BLaER1 treated with 17β-estradiol and CSF1 and Interleukin-3, amounts not matched to agents 10 nM and 100 nM (cell line): Measurements from ENCODE around the gene AGBL3.

Source experiments
- H3K27ac ChIP-seq, 11 experiments: shearing (Covaris generic); formaldehyde crosslinking; 2 replicates each; pipeline ENCODE4 v1.8.1; 2022
- H3K27me3 ChIP-seq, 11 experiments: shearing (Covaris generic); formaldehyde crosslinking; 2 replicates each; pipeline ENCODE4 v1.8.1; 2022
- H3K36me3 ChIP-seq, 11 experiments: shearing (Covaris generic); formaldehyde crosslinking; 2 replicates each; pipeline ENCODE4 v1.8.1; 2022
- H3K4me1 ChIP-seq, 10 experiments: shearing (Covaris generic); formaldehyde crosslinking; 2 replicates each; pipeline ENCODE4 v1.8.1; 2022
- H3K4me2 ChIP-seq, 11 experiments: shearing (Covaris generic); formaldehyde crosslinking; 2 replicates each; pipeline ENCODE4 v1.8.1; 2022
- H3K4me3 ChIP-seq, 10 experiments: shearing (Covaris generic); formaldehyde crosslinking; 2 replicates each; pipeline ENCODE4 v1.8.1; 2022
- H3K9ac ChIP-seq, 11 experiments: shearing (Covaris generic); formaldehyde crosslinking; 2 replicates each; pipeline ENCODE4 v1.8.1; 2022
- H3K9me3 ChIP-seq, 11 experiments: shearing (Covaris generic); formaldehyde crosslinking; replicated peaks in 1 of 11; 2 replicates each; pipeline ENCODE4 v1.8.1; 2022
- H4K20me1 ChIP-seq, 11 experiments: shearing (Covaris generic); formaldehyde crosslinking; 2 replicates each; pipeline ENCODE4 v1.8.1; 2022
- Cebpa-rat ChIP-seq, 11 experiments: shearing (Covaris generic); IDR thresholded peaks; 2 replicates each; pipeline ENCODE4 v1.8.1; 2022

AGBL3 gene

GRCh38 chr7:135151533-135151932, 165.2 kb downstream of the AGBL3 start:
- peak overlapping the region in 10 of 11 experiments; percentile 4 to 88 (median 60); a peak in 18 of 22 replicates for H3K27ac ChIP-seq
- no peaks in the 10 kb centered on the region for H3K27me3 ChIP-seq
- no peak for TF ChIP-seq Cebpa-rat (IDR thresholded peaks at IDR 0.05)
- H3K9me3 ChIP-seq: peaks cover 24 to 40% (median 34%) of the 10 kb centered on the region in 11 experiments
- peak overlapping the region in 8 of 11 experiments; percentile 1 to 69 (median 46); a peak in 9 of 22 replicates for H3K9ac ChIP-seq
- H3K4me3 ChIP-seq: peak overlapping the region in 5 of 10 experiments; percentile 1 to 61 (median 19); a peak in 5 of 20 replicates
- H3K4me1 ChIP-seq: peaks cover 47 to 58% (median 52%) of the 10 kb centered on the region in 10 experiments
- H3K36me3 ChIP-seq: peaks cover under 1 to 23% (median 9%) of the 10 kb centered on the region in 11 experiments; a peak in 15 of 22 replicates
- H4K20me1 ChIP-seq: no peaks in the 10 kb centered on the region
- H3K4me2 ChIP-seq: peak overlapping the region; percentile 36 to 96 (median 78)

- H3K9ac ChIP-seq: no peak overlapping the region
- no peaks in the 10 kb centered on the region for H3K27me3 ChIP-seq
- no peaks in the 10 kb centered on the region for H4K20me1 ChIP-seq
- H3K9me3 ChIP-seq: peaks cover 33 to 49% (median 43%) of the 10 kb centered on the region in 11 experiments
- no peak for TF ChIP-seq Cebpa-rat (IDR thresholded peaks at IDR 0.05)
- H3K36me3 ChIP-seq: peaks cover 9 to 32% (median 18%) of the 10 kb centered on the region in 11 experiments
- H3K4me1 ChIP-seq: peaks cover 41 to 49% (median 46%) of the 10 kb centered on the region in 10 experiments
- peak overlapping the region in 6 of 11 experiments; percentile 54 to 88 (median 76); a peak in 7 of 22 replicates for H3K27ac ChIP-seq
- no peak overlapping the region for H3K4me3 ChIP-seq
- peak overlapping the region; percentile 4 to 96 (median 78); a peak in 15 of 22 replicates for H3K4me2 ChIP-seq
Observed at GRCh38 chr7:135152442-135152841, 166.1 kb downstream of the AGBL3 start.

GRCh38 chr7:135154734-135155133, 168.4 kb downstream of the AGBL3 start:
- no peak for TF ChIP-seq Cebpa-rat (IDR thresholded peaks at IDR 0.05)
- H3K27me3 ChIP-seq: no peaks in the 10 kb centered on the region
- H3K9me3 ChIP-seq: peaks cover 41 to 67% (median 60%) of the 10 kb centered on the region in 11 experiments
- peaks cover 29 to 50% (median 37%) of the 10 kb centered on the region in 10 experiments for H3K4me1 ChIP-seq
- H3K27ac ChIP-seq: no peak overlapping the region
- H4K20me1 ChIP-seq: no peaks in the 10 kb centered on the region
- H3K4me3 ChIP-seq: no peak overlapping the region
- peaks cover 25 to 46% (median 35%) of the 10 kb centered on the region in 11 experiments for H3K36me3 ChIP-seq
- no peak overlapping the region for H3K9ac ChIP-seq
- H3K4me2 ChIP-seq: no peak overlapping the region

- H3K9ac ChIP-seq: no peak overlapping the region
Observed at GRCh38 chr7:135156290-135156689, 170.0 kb downstream of the AGBL3 start.

GRCh38 chr7:135158141-135158655, 171.9 kb downstream of the AGBL3 start:
- TF ChIP-seq Cebpa-rat (IDR thresholded peaks at IDR 0.05): no peak

More at GRCh38 chr7:135156290-135156689, 170.0 kb downstream of the AGBL3 start:
- H3K4me3 ChIP-seq: no peak overlapping the region
- no peak for TF ChIP-seq Cebpa-rat (IDR thresholded peaks at IDR 0.05)
- H3K27ac ChIP-seq: no peak overlapping the region
- no peak overlapping the region for H3K4me2 ChIP-seq
- H3K9me3 ChIP-seq: peaks cover 41 to 67% (median 58%) of the 10 kb centered on the region in 11 experiments
- H3K4me1 ChIP-seq: peaks cover 30 to 50% (median 38%) of the 10 kb centered on the region in 10 experiments
- peaks cover 25 to 46% (median 35%) of the 10 kb centered on the region in 11 experiments for H3K36me3 ChIP-seq
- no peaks in the 10 kb centered on the region for H3K27me3 ChIP-seq
- no peaks in the 10 kb centered on the region for H4K20me1 ChIP-seq

GRCh38 chr7:135158874-135159273, 172.6 kb downstream of the AGBL3 start:
- Histone ChIP-seq H4K20me1 (no peaks in the 10 kb centered on the region; a peak in 1 of 22 replicates), H3K4me1 (peaks cover 29 to 44% (median 35%) of the 10 kb centered on the region in 10 experiments), H3K4me3 (no peak overlapping the region), H3K27ac (peak overlapping the region; percentile 25 to 89 (median 84); a peak in 13 of 22 replicates), H3K9me3 (peaks cover 54 to 79% (median 75%) of the 10 kb centered on the region in 11 experiments), H3K36me3 (peaks cover 48 to 63% (median 55%) of the 10 kb centered on the region in 11 experiments), H3K27me3 (no peaks in the 10 kb centered on the region), H3K4me2 (peak overlapping the region in 6 of 11 experiments; percentile 11 to 93 (median 80); a peak in 11 of 22 replicates), H3K9ac (no peak overlapping the region)
- TF ChIP-seq Cebpa-rat (IDR thresholded peaks at IDR 0.05): no peak

More at GRCh38 chr7:135158141-135158655, 171.9 kb downstream of the AGBL3 start:
- Histone ChIP-seq H3K9me3 (peaks cover 54 to 79% (median 75%) of the 10 kb centered on the region in 11 experiments), H3K4me3 (0 out of 20 replicates have a peak overlapping the region, but pooled peaks of 1 of the 10 experiments have one; percentile 5), H3K27me3 (no peaks in the 10 kb centered on the region), H3K4me1 (peaks cover 29 to 44% (median 35%) of the 10 kb centered on the region in 10 experiments), H3K9ac (no peak overlapping the region), H4K20me1 (no peaks in the 10 kb centered on the region), H3K4me2 (peak overlapping the region in 1 of 11 experiments; percentile 90; a peak in 2 of 22 replicates), H3K36me3 (peaks cover 41 to 57% (median 49%) of the 10 kb centered on the region in 11 experiments), H3K27ac (peak overlapping the region in 6 of 11 experiments; percentile 9 to 89 (median 82); a peak in 8 of 22 replicates)

- H3K4me1 ChIP-seq: peaks cover 29 to 44% (median 35%) of the 10 kb centered on the region in 10 experiments
- no peak for TF ChIP-seq Cebpa-rat (IDR thresholded peaks at IDR 0.05)
- H3K27ac ChIP-seq: peak overlapping the region; percentile 59 to 89 (median 84); a peak in 21 of 22 replicates
- H3K27me3 ChIP-seq: no peaks in the 10 kb centered on the region
- H3K4me3 ChIP-seq: no peak overlapping the region
- H3K4me2 ChIP-seq: peak overlapping the region; percentile 58 to 93 (median 80); a peak in 20 of 22 replicates
- peaks cover 55 to 70% (median 62%) of the 10 kb centered on the region in 11 experiments for H3K36me3 ChIP-seq
- peaks cover 54 to 78% (median 74%) of the 10 kb centered on the region in 11 experiments for H3K9me3 ChIP-seq
- H3K9ac ChIP-seq: peak overlapping the region in 6 of 11 experiments; percentile 46 to 71 (median 64); a peak in 8 of 22 replicates
- H4K20me1 ChIP-seq: peaks cover 0 to 1% (median 0%) of the 10 kb centered on the region in 11 experiments; a peak in 2 of 22 replicates
Observed at GRCh38 chr7:135159359-135160085, 173.2 kb downstream of the AGBL3 start.

- Histone ChIP-seq H3K4me2 (peak overlapping the region; percentile 58 to 93 (median 80)), H3K4me3 (peak overlapping the region in 4 of 10 experiments; percentile 1 to 36 (median 10); a peak in 5 of 20 replicates), H3K9ac (peak overlapping the region; percentile 54 to 71 (median 67); a peak in 21 of 22 replicates), H3K4me1 (peaks cover 29 to 44% (median 35%) of the 10 kb centered on the region in 10 experiments), H4K20me1 (peaks cover 0 to 9% (median 0%) of the 10 kb centered on the region in 11 experiments; a peak in 2 of 22 replicates), H3K36me3 (peaks cover 62 to 76% (median 69%) of the 10 kb centered on the region in 11 experiments), H3K27ac (peak overlapping the region; percentile 59 to 89 (median 84); a peak in 21 of 22 replicates), H3K27me3 (no peaks in the 10 kb centered on the region), H3K9me3 (peaks cover 51 to 76% (median 67%) of the 10 kb centered on the region in 11 experiments)
- no peak for TF ChIP-seq Cebpa-rat (IDR thresholded peaks at IDR 0.05)
Observed at GRCh38 chr7:135160098-135160857, 174.0 kb downstream of the AGBL3 start.
